Sigmoid colon (tissue), 7 donors: ENCODE results near the gene RUNX1. TPM values are rescaled to one million over a fixed set of nuclear protein-coding genes. Genes with fewer than 3 reads are reported as not detected.

Experiments used
- DNase-seq: peaks from one replicate; pipeline ENCODE4 v3.0.0-alpha.2; 2019
- H3K27ac ChIP-seq, 4 donors: fragments of 200-600 bp; sonication (generic); one replicate each; pipeline ENCODE4 v1.5.1; 2016 to 2019; ENCODE audit warnings: mild to moderate bottlenecking in 1 of 4
- H3K27me3 ChIP-seq, 3 donors: fragments of 200-600 bp; sonication (generic); one replicate each; pipeline ENCODE4 v1.5.1; 2019; ENCODE audit warnings: mild to moderate bottlenecking in 1 of 3
- H3K36me3 ChIP-seq, 4 donors: fragments of 200-600 bp; sonication (generic); one replicate each; pipeline ENCODE4 v1.5.1; 2016 to 2019
- H3K4me1 ChIP-seq, 4 donors: fragments of 200-600 bp; sonication (generic); one replicate each; pipeline ENCODE4 v1.5.1; 2017 to 2019
- H3K4me3 ChIP-seq, 4 donors: fragments of 200-600 bp; sonication (generic); one replicate each; pipeline ENCODE4 v1.5.1; 2017 to 2019; ENCODE audit warnings: mild to moderate bottlenecking in 2 of 4, moderate library complexity in 1 of 4
- H3K9me3 ChIP-seq, 4 donors: fragments of 200-600 bp in 3 of 4; sonication (generic) in 3 of 4; one replicate each; pipeline versions ENCODE4 v1.5.1 to v1.6.1; 2013 to 2019
- EP300 ChIP-seq, 4 donors: sonication (generic); formaldehyde crosslinking; IDR thresholded peaks; one replicate each; pipeline ENCODE4 v1.6.1; 2017; ENCODE audit warnings: antibody characterized with exemption in 4 of 4
- POLR2A ChIP-seq, 2 donors: fragments of 450-650 bp; IDR thresholded peaks; one replicate each; pipeline ENCODE4 v1.6.1; 2016; ENCODE audit warnings: antibody characterized with exemption in 2 of 2, mild to moderate bottlenecking in 2 of 2, moderate library complexity in 2 of 2
- POLR2AphosphoS5 ChIP-seq, 4 donors: sonication (generic); formaldehyde crosslinking; IDR thresholded peaks; one replicate each; pipeline ENCODE4 v1.6.1; 2017; ENCODE audit warnings: antibody characterized with exemption in 4 of 4
- WGBS, 2 donors: extraction: QIAGEN DNeasy Blood & Tissue Kit; methylation state at CpG; one replicate each; pipeline ENCODE4 v1.1.7; 2013; 5-methylcytosine and 5-hydroxymethylcytosine counted together
- intact Hi-C: fragments of 100-400 bp; cut with DNase I; formaldehyde crosslinking; loops from one replicate; pipeline ENCODE4 v1.15.1; 2023
- polyA plus RNA-seq, 3 donors: library from polyadenylated mRNA; stranded (reverse); fragments of 200-250 nt; gene quantifications; one replicate each; pipeline ENCODE4 v1.2.3, GENCODE V29; 2013
- total RNA-seq, 4 donors: library from RNA; depleted of rRNA; stranded (reverse); fragments of >200 nt; gene quantifications; one replicate each; pipeline ENCODE4 v1.1.0, GENCODE V29; 2016
- TF ChIP-seq, protein P1 (sequence below), 4 experiments: fragments of 450-650 bp in 3 of 4; fragments of 200-600 bp in 1 of 4; IDR thresholded peaks; one replicate each; pipeline ENCODE4 v1.5.1; 2016 to 2019; ENCODE audit warnings: antibody characterized with exemption in 4 of 4, mild to moderate bottlenecking in 3 of 4, moderate library complexity in 2 of 4
- donor health status: healthy with polysubstance abuse.
- donor health status: Bipolar disorder and iron deficiency.
- donor health status: healthy.

The RUNX1 gene
- total RNA-seq (10 to 100 TPM in 1 of 4 donors, 1 to 10 TPM in 3; 5.7 to 23.3 (median 8.4) TPM), polyA plus RNA-seq (10 to 100 TPM in 1 of 3 donors, 1 to 10 TPM in 2; 2.8 to 11.9 (median 4.2) TPM)

DNA sequence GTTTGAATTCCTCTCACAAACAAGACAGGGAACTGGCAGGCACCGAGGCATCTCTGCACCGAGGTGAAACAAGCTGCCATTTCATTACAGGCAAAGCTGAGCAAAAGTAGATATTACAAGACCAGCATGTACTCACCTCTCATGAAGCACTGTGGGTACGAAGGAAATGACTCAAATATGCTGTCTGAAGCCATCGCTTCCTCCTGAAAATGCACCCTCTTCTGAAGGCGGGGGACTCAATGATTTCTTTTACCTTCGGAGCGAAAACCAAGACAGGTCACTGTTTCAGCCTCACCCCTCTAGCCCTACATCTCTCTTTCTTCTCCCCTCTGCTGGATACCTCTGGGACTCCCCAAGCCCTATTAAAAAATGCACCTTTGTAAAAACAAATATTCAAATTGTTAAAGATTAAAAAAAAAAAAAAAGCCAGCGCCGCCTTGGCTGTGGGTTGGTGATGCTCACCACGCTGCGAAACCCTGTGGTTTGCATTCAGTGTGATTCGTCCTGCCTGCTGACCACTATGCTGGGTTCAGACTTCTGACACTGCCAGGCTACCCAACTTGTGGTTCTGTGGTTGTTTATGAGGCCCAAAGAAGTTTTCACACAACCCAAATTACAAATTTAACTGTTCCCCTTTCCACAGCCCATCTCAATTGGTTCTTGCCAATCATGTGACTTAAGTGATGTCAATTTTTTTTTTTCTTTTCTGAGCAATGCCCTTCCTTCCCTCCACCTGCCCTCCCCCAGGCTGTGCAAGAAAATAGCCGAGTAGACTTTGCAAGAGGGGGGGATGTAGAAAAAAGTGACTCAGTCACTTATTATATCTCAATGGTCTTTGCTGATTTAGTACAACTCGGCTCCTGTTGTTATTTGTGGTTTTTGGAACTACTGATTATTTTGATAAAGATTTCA lies at the start of gene RUNX1:
RUNX1 (minus strand) TSS at position 597 of the 912 bp plus-strand sequence.
- DNase-seq: no peak
- intact Hi-C loops: loop anchor here (10.0 kb wide), 1 partner anchor 886 kb away; no protein-coding TSS in a partner anchor
- Histone ChIP-seq H3K27ac (peak within 1 kb of the TSS in 3 of 4 donors; percentile 69 to 80 (median 79)), H3K36me3 (no peaks in the 10 kb centered on the region), H3K9me3 (no peaks in the 10 kb centered on the region), H3K4me1 (peaks cover 0 to 68% (median 60%) of the 10 kb centered on the region in 4 donors), H3K27me3 (no peaks in the 10 kb centered on the region), H3K4me3 (peak within 1 kb of the TSS in 3 of 4 donors; percentile 5 to 29 (median 17))
- WGBS, 2 donors: 41 to 82% methylated on average over 14 of the region's 14 CpGs
- peak in 2 of 4 donors; percentile 7 to 42 for TF ChIP-seq POLR2AphosphoS5 (IDR thresholded peaks at IDR 0.05)
- no peak for TF ChIP-seq EP300 (IDR thresholded peaks at IDR 0.05)
- TF ChIP-seq, protein P1, sequence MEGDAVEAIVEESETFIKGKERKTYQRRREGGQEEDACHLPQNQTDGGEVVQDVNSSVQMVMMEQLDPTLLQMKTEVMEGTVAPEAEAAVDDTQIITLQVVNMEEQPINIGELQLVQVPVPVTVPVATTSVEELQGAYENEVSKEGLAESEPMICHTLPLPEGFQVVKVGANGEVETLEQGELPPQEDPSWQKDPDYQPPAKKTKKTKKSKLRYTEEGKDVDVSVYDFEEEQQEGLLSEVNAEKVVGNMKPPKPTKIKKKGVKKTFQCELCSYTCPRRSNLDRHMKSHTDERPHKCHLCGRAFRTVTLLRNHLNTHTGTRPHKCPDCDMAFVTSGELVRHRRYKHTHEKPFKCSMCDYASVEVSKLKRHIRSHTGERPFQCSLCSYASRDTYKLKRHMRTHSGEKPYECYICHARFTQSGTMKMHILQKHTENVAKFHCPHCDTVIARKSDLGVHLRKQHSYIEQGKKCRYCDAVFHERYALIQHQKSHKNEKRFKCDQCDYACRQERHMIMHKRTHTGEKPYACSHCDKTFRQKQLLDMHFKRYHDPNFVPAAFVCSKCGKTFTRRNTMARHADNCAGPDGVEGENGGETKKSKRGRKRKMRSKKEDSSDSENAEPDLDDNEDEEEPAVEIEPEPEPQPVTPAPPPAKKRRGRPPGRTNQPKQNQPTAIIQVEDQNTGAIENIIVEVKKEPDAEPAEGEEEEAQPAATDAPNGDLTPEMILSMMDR (IDR thresholded peaks at IDR 0.05): no peak

DNA sequence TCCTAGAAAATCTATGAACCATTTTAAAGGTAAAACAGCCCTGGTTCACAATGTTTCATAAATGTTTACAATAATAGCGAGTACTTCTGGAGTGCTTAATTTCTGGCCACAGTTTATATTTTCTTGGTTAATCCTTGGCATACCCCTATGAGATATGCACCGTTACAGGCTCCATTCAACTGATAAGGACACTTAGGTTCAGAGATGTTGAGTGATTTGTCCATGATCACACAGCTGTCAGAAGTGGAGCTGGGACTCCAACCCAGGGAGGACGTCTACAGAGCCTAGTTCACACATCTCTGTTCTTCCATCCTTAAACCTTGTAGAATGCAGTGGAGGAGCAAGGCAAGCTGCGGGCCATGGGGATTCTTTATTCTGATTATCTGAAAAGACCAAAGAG lies 48.4 kb upstream of the RUNX1 start:
- TF ChIP-seq, protein P1 (IDR thresholded peaks at IDR 0.05): no peak
- TF ChIP-seq POLR2AphosphoS5 (IDR thresholded peaks at IDR 0.05) (no peak), POLR2A (IDR thresholded peaks at IDR 0.05) (no peak), EP300 (IDR thresholded peaks at IDR 0.05) (no peak)
- H3K27me3 ChIP-seq: no peaks in the 10 kb centered on the region
- H3K4me3 ChIP-seq: no peak overlapping the region
- intact Hi-C loops: no loop called here
- H3K36me3 ChIP-seq: no peaks in the 10 kb centered on the region
- DNase-seq: no peak
- H3K9me3 ChIP-seq: no peaks in the 10 kb centered on the region
- WGBS, 2 donors: 92% methylated on average over 4 of the region's 4 CpGs
- no peak overlapping the region for H3K27ac ChIP-seq
- H3K4me1 ChIP-seq: no peaks in the 10 kb centered on the region

DNA sequence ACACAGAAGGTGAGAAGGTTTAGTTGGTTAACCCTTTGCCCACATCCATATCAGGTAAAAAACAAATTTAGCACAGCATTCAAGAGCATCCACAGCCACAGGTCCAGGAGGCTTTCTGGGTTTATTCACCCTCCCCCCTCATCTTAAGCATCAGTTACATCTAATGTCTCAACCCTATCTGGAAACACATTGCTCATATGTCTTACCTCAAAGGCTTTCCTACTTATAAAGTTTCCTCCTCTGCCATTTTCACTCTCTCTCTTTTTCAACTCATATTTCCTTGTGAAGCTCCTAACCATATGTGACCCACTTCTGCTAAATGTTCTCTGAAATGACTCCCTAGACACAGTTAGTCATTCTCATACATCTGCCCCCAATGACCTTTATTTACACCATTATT lies 47.9 kb upstream of the RUNX1 start:
- Histone ChIP-seq H3K9me3 (no peaks in the 10 kb centered on the region), H3K4me1 (no peaks in the 10 kb centered on the region), H3K27me3 (no peaks in the 10 kb centered on the region), H3K27ac (no peak overlapping the region), H3K36me3 (no peaks in the 10 kb centered on the region), H3K4me3 (no peak overlapping the region)
- intact Hi-C loops: no loop called here
- no peak for DNase-seq
- no peak for TF ChIP-seq EP300 (IDR thresholded peaks at IDR 0.05)
- TF ChIP-seq POLR2A (IDR thresholded peaks at IDR 0.05): no peak
- TF ChIP-seq POLR2AphosphoS5 (IDR thresholded peaks at IDR 0.05): no peak
- TF ChIP-seq, protein P1 (IDR thresholded peaks at IDR 0.05): no peak

DNA sequence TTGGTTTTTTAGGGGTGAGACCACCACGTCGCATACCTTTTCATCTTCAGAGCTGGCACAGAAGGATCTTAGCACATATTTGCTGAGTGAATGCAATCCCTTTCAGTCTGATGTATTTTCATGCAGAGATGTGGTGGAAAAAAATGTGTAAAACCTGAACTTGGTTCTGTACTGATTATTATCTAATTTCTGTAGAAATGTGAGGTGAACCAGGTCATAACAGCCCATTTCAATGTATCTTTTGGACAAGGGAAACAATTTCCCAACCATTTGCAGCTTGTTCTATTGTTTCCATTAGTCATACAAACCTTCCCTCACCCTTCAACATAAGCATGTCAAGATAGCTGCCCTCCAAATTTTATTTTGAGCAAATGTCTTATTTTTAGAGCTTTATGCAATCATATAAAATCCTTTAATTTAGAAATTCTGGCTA lies 46.8 kb upstream of the RUNX1 start:
- no peak overlapping the region for H3K27ac ChIP-seq
- TF ChIP-seq POLR2AphosphoS5 (IDR thresholded peaks at IDR 0.05) (no peak), EP300 (IDR thresholded peaks at IDR 0.05) (no peak), POLR2A (IDR thresholded peaks at IDR 0.05) (no peak)
- TF ChIP-seq, protein P1 (IDR thresholded peaks at IDR 0.05): no peak
- H3K9me3 ChIP-seq: no peaks in the 10 kb centered on the region
- no peaks in the 10 kb centered on the region for H3K27me3 ChIP-seq
- intact Hi-C loops: no loop called here
- no peaks in the 10 kb centered on the region for H3K4me1 ChIP-seq
- WGBS, 2 donors: 92 to 97% methylated on average over 2 of the region's 2 CpGs
- no peaks in the 10 kb centered on the region for H3K36me3 ChIP-seq
- no peak overlapping the region for H3K4me3 ChIP-seq
- DNase-seq: no peak
